Esophagus muscularis mucosa (tissue), 3 donors: Measurements from ENCODE around the gene VHLL.

Source experiments
- CTCF ChIP-seq, 3 experiments: fragments of 200-600 bp in 2 of 3; fragments of 450-650 bp in 1 of 3; sonication (generic) in 2 of 3; IDR thresholded peaks; one replicate each; pipeline ENCODE4 v1.5.1; 2017 to 2019; ENCODE audit warnings: antibody characterized with exemption in 3 of 3, mild to moderate bottlenecking in 2 of 3, moderate library complexity in 1 of 3
- POLR2A ChIP-seq: fragments of 450-650 bp; IDR thresholded peaks from one replicate; pipeline ENCODE4 v1.6.1; 2017; ENCODE audit warnings: antibody characterized with exemption, moderate library complexity, mild to moderate bottlenecking, low read depth
- POLR2AphosphoS5 ChIP-seq, 2 donors: sonication (generic); formaldehyde crosslinking; IDR thresholded peaks; one replicate each; pipeline ENCODE4 v1.6.1; 2017; ENCODE audit warnings: antibody characterized with exemption in 2 of 2

GRCh38 chr1:156316909-156317308, 17.8 kb upstream of the VHLL start:
- TF ChIP-seq CTCF (IDR thresholded peaks at IDR 0.05) (no peak), POLR2AphosphoS5 (IDR thresholded peaks at IDR 0.05) (no peak), POLR2A (no peak)
